Keratinocyte (primary cell): ENCODE data around the gene CADM3. TPM values are rescaled to one million over a fixed set of nuclear protein-coding genes. Genes with fewer than 3 reads are reported as not detected.

Experiments used
- DNase-seq: peaks from one replicate; pipeline ENCODE4 v3.0.0-alpha.2; 2011; ENCODE audit warnings: low read depth, missing footprints, low spot score
- FAIRE-seq: peaks from 2 replicates; lab custom pipeline; 2011; peaks lifted over from hg19 to GRCh38; lab: Jason Lieb, UNC
- H2AFZ ChIP-seq: 2 replicates; pipeline ENCODE4 v1.6.0; 2012; ENCODE audit warnings: low read length, control low read depth, inconsistent platforms; ENCODE audit not compliant: control insufficient read depth
- H3K27ac ChIP-seq: 2 replicates; pipeline ENCODE4 v1.5.1; 2011; ENCODE audit warnings: low read length; ENCODE audit not compliant: control insufficient read depth, insufficient read depth
- H3K27me3 ChIP-seq: 3 replicates; pipeline ENCODE4 v1.6.0; 2011; ENCODE audit warnings: low read length; ENCODE audit not compliant: control insufficient read depth, insufficient read depth; ENCODE audit errors: extremely low read depth
- H3K36me3 ChIP-seq, 2 experiments: 2 replicates in 1 of 2; 3 replicates in 1 of 2; pipeline ENCODE4 v1.5.1; 2011; ENCODE audit warnings: low read length in 2 of 2, mild to moderate bottlenecking in 1 of 2; ENCODE audit not compliant: control insufficient read depth in 2 of 2, insufficient read depth in 2 of 2; ENCODE audit errors: extremely low read depth in 1 of 2
- H3K4me1 ChIP-seq: 3 replicates; pipeline ENCODE4 v1.5.1; 2011; ENCODE audit warnings: low read length; ENCODE audit not compliant: control insufficient read depth, insufficient read depth; ENCODE audit errors: extremely low read depth
- H3K4me2 ChIP-seq: 3 replicates; pipeline ENCODE4 v1.6.0; 2011; ENCODE audit warnings: low read depth, low read length; ENCODE audit not compliant: control insufficient read depth, insufficient read depth; ENCODE audit errors: extremely low read depth
- H3K4me3 ChIP-seq, 3 experiments: fragments of 200-600 bp in 1 of 3; sonication (generic) in 1 of 3; 2 replicates in 2 of 3; 3 replicates in 1 of 3; pipeline ENCODE4 v1.5.1; 2011 to 2016; ENCODE audit warnings: low read length in 3 of 3, mild to moderate bottlenecking in 3 of 3, control low read depth in 2 of 3, inconsistent platforms in 1 of 3, low read depth in 1 of 3, mixed read lengths in 1 of 3, mixed run types in 1 of 3, moderate library complexity in 1 of 3; ENCODE audit not compliant: control insufficient read depth in 2 of 3, insufficient read depth in 2 of 3; ENCODE audit errors: extremely low read depth in 1 of 3
- H3K79me2 ChIP-seq: 2 replicates; pipeline ENCODE4 v1.6.0; 2012; ENCODE audit warnings: low read length; ENCODE audit not compliant: control insufficient read depth, insufficient read depth
- H3K9ac ChIP-seq: 3 replicates; pipeline ENCODE4 v1.6.0; 2011; ENCODE audit warnings: low read length; ENCODE audit not compliant: control insufficient read depth, insufficient read depth; ENCODE audit errors: extremely low read depth
- H3K9me1 ChIP-seq: 3 replicates; pipeline ENCODE4 v1.6.0; 2011; ENCODE audit warnings: low read length; ENCODE audit not compliant: control insufficient read depth, insufficient read depth; ENCODE audit errors: extremely low read depth
- H3K9me3 ChIP-seq: 2 replicates; pipeline ENCODE4 v1.5.1; 2012; ENCODE audit warnings: low read depth, low read length; ENCODE audit not compliant: control insufficient read depth
- H4K20me1 ChIP-seq: 3 replicates; pipeline ENCODE4 v1.6.0; 2011; ENCODE audit warnings: low read length; ENCODE audit not compliant: control insufficient read depth, insufficient read depth; ENCODE audit errors: extremely low read depth
- CTCF ChIP-seq, 3 experiments: IDR thresholded peaks in 1 of 3; conservative IDR thresholded peaks in 1 of 3; optimal IDR thresholded peaks in 1 of 3; 2 replicates in 2 of 3; 3 replicates in 1 of 3; pipeline versions ENCODE3 to v1.5.1; 2011; ENCODE audit warnings: low read length in 3 of 3, mild to moderate bottlenecking in 3 of 3, moderate library complexity in 2 of 3, control low read depth in 1 of 3, inconsistent platforms in 1 of 3; ENCODE audit not compliant: insufficient read depth in 2 of 3; ENCODE audit errors: extremely low read depth in 1 of 3
- EZH2 ChIP-seq: IDR thresholded peaks from one replicate; pipeline ENCODE4 v1.6.1; 2012; ENCODE audit warnings: inconsistent platforms, mild to moderate bottlenecking, low read length, moderate library complexity
- dilution Hi-C: fragments of 300-500 bp; cut with MboI; formaldehyde crosslinking; loops from one replicate; pipeline ENCODE4 v1.7.0; 2020; ENCODE audit warnings: low sequenced_read_pairs; ENCODE audit not compliant: extremely low pct_ligation_motif_present
- polyA minus RNA-seq, 3 experiments: library from RNA; depleted of rRNA, polyadenylated mRNA; stranded (reverse); fragments of >200 nt; gene quantifications; 1 replicate in 1 of 3; 2 replicates in 1 of 3; 3 replicates in 1 of 3; pipeline ENCODE4 v1.2.3, GENCODE V29; 2011
- polyA plus RNA-seq, 5 experiments: library from polyadenylated mRNA; depleted of rRNA in 3 of 5; stranded (reverse) in 3 of 5; stranded (forward) in 1 of 5; unstranded in 1 of 5; fragments of >200 nt; gene quantifications; 1 replicate in 1 of 5; 2 replicates in 3 of 5; 3 replicates in 1 of 5; pipeline versions ENCODE4 v1.2.1 to v1.2.3, GENCODE V29; 2011 to 2012; ENCODE audit warnings: missing spikeins in 2 of 5, low read depth in 1 of 5, low replicate concordance in 1 of 5

CADM3 gene
- polyA plus RNA-seq (0.03 TPM in 1 of 3 replicates, not detected in the others), polyA minus RNA-seq (0.10 TPM in 1 of 3 replicates, not detected in the others)
- polyA plus RNA-seq (2011; ENCODE audit: low read depth) = not detected
- polyA plus RNA-seq (2011; cell fraction: cytosol; rRNA removed) = 0.13 and 0.14 TPM in 2 replicates
- polyA plus RNA-seq (2011; cell fraction: nucleus; rRNA removed) = 0.13 TPM in 1 of 2 replicates, not detected in the other
- polyA plus RNA-seq (2012; ENCODE audit: low replicate concordance) = not detected in 2 replicates
- polyA minus RNA-seq (2011; cell fraction: cytosol; rRNA and poly(A)+ RNA removed) = not detected
- not detected in 2 replicates for polyA minus RNA-seq (2011; cell fraction: nucleus; rRNA and poly(A)+ RNA removed)

- H3K27ac ChIP-seq = no peak within 1 kb of the TSS
- H2AFZ ChIP-seq = no peak within 1 kb of the TSS
- no peak within 1 kb of the TSS for H3K4me2 ChIP-seq
- peaks cover 51% of the 10 kb centered on the region for H3K27me3 ChIP-seq
- no peaks in the 10 kb centered on the region for H3K79me2 ChIP-seq
- FAIRE-seq = no peak
- no peaks in the 10 kb centered on the region for H3K36me3 ChIP-seq
- no peak for DNase-seq
- H4K20me1 ChIP-seq = no peaks in the 10 kb centered on the region
- H3K9ac ChIP-seq = no peak within 1 kb of the TSS
- no peaks in the 10 kb centered on the region for H3K9me1 ChIP-seq
- no peaks in the 10 kb centered on the region for H3K4me1 ChIP-seq
- no peak for TF ChIP-seq CTCF (optimal IDR thresholded peaks at IDR 0.05 in 1 of 3, IDR thresholded peaks at IDR 0.05 in 1 of 3, conservative IDR thresholded peaks at IDR 0.05 in 1 of 3; ENCODE audit: extremely low read depth in 1 of 3, insufficient read depth in 2 of 3, low read length in 3 of 3)
- TF ChIP-seq EZH2 = peak; percentile 48
- dilution Hi-C loops = no loop called here
- no peaks in the 10 kb centered on the region for H3K9me3 ChIP-seq
- no peak within 1 kb of the TSS for H3K4me3 ChIP-seq
Measured at GRCh38 chr1:159171254-159171687, at the start of gene CADM3. CADM3 (plus strand) TSS chr1:159171615; CDS start chr1:159171766, 151 bp downstream.

GRCh38 chr1:159122005-159122621, 49.3 kb upstream of the CADM3 start:
- H3K9me3 ChIP-seq = no peaks in the 10 kb centered on the region
- no peak overlapping the region for H3K4me2 ChIP-seq
- H4K20me1 ChIP-seq = no peaks in the 10 kb centered on the region
- no peaks in the 10 kb centered on the region for H3K79me2 ChIP-seq
- DNase-seq = no peak
- no peak overlapping the region for H3K4me3 ChIP-seq
- no peak overlapping the region for H3K9ac ChIP-seq
- no peaks in the 10 kb centered on the region for H3K4me1 ChIP-seq
- no peaks in the 10 kb centered on the region for H3K9me1 ChIP-seq
- H3K27ac ChIP-seq = no peak overlapping the region
- dilution Hi-C loops = no loop called here
- peak; percentile 68 for FAIRE-seq
- no peaks in the 10 kb centered on the region for H3K27me3 ChIP-seq
- TF ChIP-seq EZH2 (no peak), CTCF (optimal IDR thresholded peaks at IDR 0.05 in 1 of 3, IDR thresholded peaks at IDR 0.05 in 1 of 3, conservative IDR thresholded peaks at IDR 0.05 in 1 of 3; ENCODE audit: extremely low read depth in 1 of 3, insufficient read depth in 2 of 3, low read length in 3 of 3) (no peak)
- H2AFZ ChIP-seq = no peak overlapping the region
- no peaks in the 10 kb centered on the region for H3K36me3 ChIP-seq
